Measurements from ENCODE around the gene ATG4B. TPM values are rescaled to one million over a fixed set of nuclear protein-coding genes. Genes with fewer than 3 reads are reported as not detected.

ATG4B gene
- total RNA-seq, 1 donor from 2014 or later = 120 TPM

GRCh38 chr2:241611062-241611461, 26.4 kb upstream of the ATG4B start:
- H3K27me3 ChIP-seq (ENCODE audit: control insufficient read depth, insufficient read depth, low read length) = no peaks in the 10 kb centered on the region
- TF ChIP-seq CTCF (IDR thresholded peaks at IDR 0.05; ENCODE audit: insufficient read depth, low read length, poor library complexity, severe bottlenecking) = no peak
- no peaks in the 10 kb centered on the region for H3K36me3 ChIP-seq (ENCODE audit: control insufficient read depth, insufficient read depth, low read length)
- H3K4me3 ChIP-seq (ENCODE audit: low read depth, low read length) = no peak overlapping the region
- DNase-seq (ENCODE audit: low read depth) = no peak

- no peaks in the 10 kb centered on the region for H3K36me3 ChIP-seq (ENCODE audit: control insufficient read depth, insufficient read depth, low read length)
- no peak for TF ChIP-seq CTCF (IDR thresholded peaks at IDR 0.05; ENCODE audit: insufficient read depth, low read length, poor library complexity, severe bottlenecking)
- DNase-seq (ENCODE audit: low read depth) = no peak
- no peak overlapping the region for H3K4me3 ChIP-seq (ENCODE audit: low read depth, low read length)
- no peaks in the 10 kb centered on the region for H3K27me3 ChIP-seq (ENCODE audit: control insufficient read depth, insufficient read depth, low read length)
These were observed 25.1 kb upstream of the ATG4B start for GRCh38 chr2:241612156-241613016.

- Histone ChIP-seq H3K27me3 (ENCODE audit: control insufficient read depth, insufficient read depth, low read length) (no peaks in the 10 kb centered on the region), H3K36me3 (ENCODE audit: control insufficient read depth, insufficient read depth, low read length) (no peaks in the 10 kb centered on the region)
These were observed 24.3 kb upstream of the ATG4B start for GRCh38 chr2:241613017-241613780.

GRCh38 chr2:241615041-241615440, 22.5 kb upstream of the ATG4B start:
- no peak for DNase-seq (ENCODE audit: low read depth)
- Histone ChIP-seq H3K36me3 (ENCODE audit: control insufficient read depth, insufficient read depth, low read length) (peaks cover 3% of the 10 kb centered on the region), H3K27me3 (ENCODE audit: control insufficient read depth, insufficient read depth, low read length) (no peaks in the 10 kb centered on the region)

More at GRCh38 chr2:241613017-241613780, 24.3 kb upstream of the ATG4B start:
- DNase-seq (ENCODE audit: low read depth) = no peak
- H3K4me3 ChIP-seq (ENCODE audit: low read depth, low read length) = no peak overlapping the region
- no peak for TF ChIP-seq CTCF (IDR thresholded peaks at IDR 0.05; ENCODE audit: insufficient read depth, low read length, poor library complexity, severe bottlenecking)

GRCh38 chr2:241615522-241616052, 21.9 kb upstream of the ATG4B start:
- H3K36me3 ChIP-seq (ENCODE audit: control insufficient read depth, insufficient read depth, low read length) = peaks cover 3% of the 10 kb centered on the region

More at GRCh38 chr2:241615041-241615440, 22.5 kb upstream of the ATG4B start:
- H3K4me3 ChIP-seq (ENCODE audit: low read depth, low read length) = no peak overlapping the region
- no peak for TF ChIP-seq CTCF (IDR thresholded peaks at IDR 0.05; ENCODE audit: insufficient read depth, low read length, poor library complexity, severe bottlenecking)

More at GRCh38 chr2:241615522-241616052, 21.9 kb upstream of the ATG4B start:
- no peak for DNase-seq (ENCODE audit: low read depth)
- TF ChIP-seq CTCF (IDR thresholded peaks at IDR 0.05; ENCODE audit: insufficient read depth, low read length, poor library complexity, severe bottlenecking) = no peak
- Histone ChIP-seq H3K27me3 (ENCODE audit: control insufficient read depth, insufficient read depth, low read length) (no peaks in the 10 kb centered on the region), H3K4me3 (ENCODE audit: low read depth, low read length) (no peak overlapping the region)
